ENCODE measurements around the gene PLD4.

PLD4 gene

DNA sequence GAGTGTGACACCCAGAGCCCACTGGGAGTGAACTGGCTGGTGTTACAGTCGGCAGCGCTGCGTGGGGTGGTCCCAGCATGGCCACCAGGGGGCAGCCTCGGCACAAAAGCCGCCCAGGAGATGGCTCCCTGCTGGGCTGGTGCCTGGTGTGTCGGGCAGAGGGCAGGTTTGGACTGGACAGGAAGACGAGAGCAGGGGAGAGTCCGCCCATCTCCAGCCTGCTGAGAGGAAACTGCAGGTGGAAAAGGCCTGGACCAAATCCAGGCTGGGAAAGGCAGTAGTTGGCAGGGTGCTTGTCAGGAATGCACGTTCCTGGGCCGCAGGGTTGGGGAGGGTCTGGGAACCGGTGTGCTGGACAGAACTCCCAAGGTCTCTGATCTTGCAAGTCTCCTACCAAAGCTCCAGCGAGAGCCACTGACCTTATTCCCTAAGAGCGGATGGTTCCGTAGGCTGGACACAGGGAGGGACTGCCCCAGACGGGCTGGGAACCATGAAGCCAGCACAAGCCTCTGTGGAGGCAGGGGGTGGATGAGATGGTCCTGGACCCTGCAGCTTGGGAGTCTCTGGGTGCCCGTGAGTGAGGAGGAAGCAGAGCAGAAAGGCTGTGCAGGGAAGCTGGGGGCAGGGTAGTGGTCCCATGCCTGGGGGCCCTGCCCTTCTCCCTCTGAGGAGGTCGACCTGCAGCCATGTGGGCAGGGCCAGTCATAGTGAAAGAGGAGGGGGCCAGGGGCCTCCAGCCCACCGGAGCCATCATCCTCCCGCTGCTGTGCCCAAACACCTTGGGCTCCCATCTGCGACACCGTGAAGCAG lies 51.7 kb downstream of the PLD4 start:
- peak; percentile 61 for DNase-seq

DNA sequence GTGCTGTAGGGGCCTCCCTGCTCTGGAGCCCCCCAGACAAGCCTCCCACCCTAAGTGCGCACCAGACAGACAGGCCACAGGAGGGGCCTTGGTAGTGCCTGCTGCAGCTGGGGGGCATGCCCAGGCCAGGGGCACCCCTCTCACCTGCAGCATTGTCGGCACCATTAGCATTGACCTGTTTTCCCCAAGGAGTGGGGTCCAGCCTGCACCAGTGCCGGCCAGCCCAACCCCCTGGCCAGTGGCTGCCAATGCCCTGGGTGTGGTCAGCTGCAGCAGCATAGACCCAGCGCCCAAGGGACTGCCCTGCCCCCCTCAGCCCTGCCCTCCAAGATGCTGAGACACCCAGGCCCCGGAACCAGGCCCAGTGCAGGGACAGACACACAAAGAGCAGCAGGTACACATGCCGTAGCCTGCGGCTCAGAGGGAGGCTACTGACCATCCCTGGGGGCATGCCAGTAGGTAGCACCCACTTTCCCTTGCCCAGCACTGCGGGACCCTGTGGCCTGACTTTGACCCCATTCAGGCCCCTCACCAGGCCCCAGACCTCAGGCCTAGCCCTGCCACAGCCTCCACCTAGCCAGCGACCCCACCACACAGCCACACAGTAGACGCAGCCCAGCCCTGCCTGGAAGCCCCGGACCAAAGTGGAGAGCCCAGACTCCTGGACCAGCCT lies 52.5 kb downstream of the PLD4 start:
- DNase-seq = no peak

- DNase-seq = peak; percentile 39
Measured at GRCh38 chr14:104977681-104978653, 53.3 kb downstream of the PLD4 start, which contains the start of gene AHNAK2. AHNAK2 (minus strand) TSS chr14:104978374; CDS start chr14:104978237, 137 bp downstream.

DNA sequence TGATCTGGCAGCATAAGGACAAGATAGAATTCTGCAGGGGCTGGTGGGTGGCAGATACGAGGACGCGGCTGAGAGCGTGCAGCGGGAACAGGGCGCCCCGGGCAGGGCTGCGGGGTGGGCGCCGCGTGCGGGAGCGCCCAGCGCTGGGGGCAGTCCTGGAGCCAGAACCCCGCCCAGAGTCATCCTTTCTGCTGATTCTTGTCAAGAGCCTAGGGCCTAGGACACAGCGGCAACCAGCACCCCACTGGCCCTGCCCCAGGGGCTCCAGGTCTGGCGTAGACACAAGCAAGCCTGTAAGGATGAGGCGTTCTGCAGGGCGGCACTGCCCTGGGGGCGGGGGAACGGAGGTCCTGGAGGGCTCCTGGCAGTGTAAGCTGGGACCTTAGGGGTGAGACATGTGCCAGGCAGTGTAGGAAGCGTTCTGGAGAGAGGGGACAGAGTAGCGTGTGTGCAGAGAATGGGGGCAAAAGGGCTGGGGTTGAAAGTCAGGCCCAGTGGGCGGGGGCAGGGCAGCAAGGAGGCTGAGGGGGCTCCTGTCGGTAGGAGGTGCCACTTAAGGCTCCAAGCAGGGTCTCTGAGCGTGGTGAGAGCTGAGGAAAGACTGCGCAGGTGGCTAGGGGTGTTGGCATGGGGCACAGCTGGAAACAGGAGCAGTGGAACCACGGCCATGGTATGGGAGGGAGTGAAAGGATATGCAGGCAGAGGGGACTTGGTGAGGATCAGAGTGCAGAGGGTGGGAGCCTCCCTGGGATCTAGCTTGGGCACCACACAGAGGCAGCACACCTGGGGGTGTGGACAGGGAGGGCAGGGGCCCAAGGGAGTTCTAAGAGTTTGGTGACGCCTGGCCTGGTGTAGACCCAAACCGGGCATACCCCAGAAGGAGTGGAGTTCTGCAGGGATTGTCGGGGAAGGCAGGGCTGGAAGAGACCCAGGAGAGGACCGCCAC lies 54.3 kb downstream of the PLD4 start:
- no peak for DNase-seq

DNA sequence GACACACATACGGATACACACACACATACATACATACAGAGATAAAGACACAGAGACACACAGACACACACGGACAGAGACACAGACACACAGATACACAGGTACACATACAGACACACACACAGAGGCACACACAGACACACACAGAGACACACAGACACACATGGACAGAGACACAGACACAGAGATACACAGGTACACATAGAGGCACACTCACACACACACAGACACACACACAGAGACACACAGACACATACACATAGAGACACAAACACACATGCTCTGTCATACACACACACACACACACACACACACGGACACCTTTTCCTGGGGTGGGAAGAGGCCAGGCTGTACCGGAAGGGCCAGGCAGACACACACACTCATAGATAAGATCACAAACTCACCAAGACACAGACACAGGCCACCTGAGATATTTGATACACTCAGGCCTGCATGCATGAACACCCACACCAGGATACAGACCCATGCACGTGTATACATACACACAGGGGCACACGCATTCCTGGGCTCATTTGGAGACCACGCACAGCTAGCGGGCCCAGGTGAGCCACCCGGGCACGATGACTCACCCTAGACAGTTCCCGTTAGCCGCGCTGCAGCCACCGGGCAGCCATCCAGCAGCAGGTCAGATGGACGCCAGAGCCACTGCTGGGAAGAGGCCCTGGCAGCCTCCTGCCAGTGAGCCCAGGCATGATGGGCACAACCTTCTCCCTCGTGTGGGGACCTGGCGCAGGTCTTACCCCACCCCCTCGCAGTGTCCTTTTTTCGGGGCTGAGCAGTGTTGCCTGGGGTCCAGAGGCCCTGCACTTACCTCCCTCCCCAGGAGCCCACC lies 55.3 kb downstream of the PLD4 start:
- no peak for DNase-seq

- DNase-seq = no peak
Measured at GRCh38 chr14:104980611-104981531, 56.2 kb downstream of the PLD4 start.

DNA sequence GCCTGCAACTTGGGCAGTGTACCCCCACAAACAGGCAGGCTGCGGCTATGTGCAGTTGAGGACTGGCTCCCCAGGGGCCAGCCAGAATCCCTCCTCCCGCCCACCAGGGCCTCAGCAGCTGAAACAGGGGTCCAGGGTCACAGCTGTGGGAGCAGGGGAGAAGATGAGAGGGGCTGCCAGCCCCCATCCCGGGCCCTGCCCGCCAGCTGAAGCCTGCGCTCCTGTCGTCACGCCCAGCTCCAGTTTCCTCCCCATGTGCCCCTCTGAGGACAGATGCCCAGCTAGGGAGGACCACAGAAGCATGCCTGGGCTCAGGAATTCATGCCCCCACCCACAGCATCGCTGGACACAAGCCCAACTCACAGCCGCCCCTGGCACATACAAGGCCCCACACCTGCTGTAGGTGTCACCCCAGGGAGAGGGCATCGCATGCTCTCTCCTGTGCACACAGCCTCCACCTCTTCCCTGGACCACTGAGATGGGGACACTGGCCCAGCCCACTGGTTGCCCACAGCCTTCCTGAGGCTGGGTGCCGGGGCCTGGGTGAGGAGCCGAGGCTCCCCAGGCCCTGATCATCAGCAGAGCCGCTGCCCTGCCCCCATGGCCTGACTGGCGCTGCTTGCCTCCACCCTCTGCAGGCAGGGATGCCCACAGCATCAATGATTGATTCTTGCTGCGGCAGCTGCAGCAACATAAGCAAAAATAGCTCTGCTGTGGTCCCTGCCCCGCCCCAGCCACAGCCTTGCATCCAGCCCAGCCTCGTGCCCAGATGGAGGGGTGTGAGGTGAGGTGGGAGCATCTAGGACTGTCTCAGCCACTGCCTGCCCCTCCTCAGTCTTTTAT lies 57.2 kb downstream of the PLD4 start:
- no peak for DNase-seq

- DNase-seq = no peak
Measured at GRCh38 chr14:104982548-104983230, 58.0 kb downstream of the PLD4 start.

Measured in GDM1 (cell line).